Activated gamma-delta T cell (primary cell): Measurements from ENCODE around the gene APOA4.
A peak's percentile ranks its signal among the peaks of the same experiment; 100 is the strongest.

Experiments used
- DNase-seq: peaks from one replicate; lab custom pipeline; 2025; lab: John Stamatoyannopoulos, UW

Gene APOA4

GRCh38 chr11:116775975-116776374 lies 47.1 kb downstream of the APOA4 start:
- DNase-seq: no peak

DNA sequence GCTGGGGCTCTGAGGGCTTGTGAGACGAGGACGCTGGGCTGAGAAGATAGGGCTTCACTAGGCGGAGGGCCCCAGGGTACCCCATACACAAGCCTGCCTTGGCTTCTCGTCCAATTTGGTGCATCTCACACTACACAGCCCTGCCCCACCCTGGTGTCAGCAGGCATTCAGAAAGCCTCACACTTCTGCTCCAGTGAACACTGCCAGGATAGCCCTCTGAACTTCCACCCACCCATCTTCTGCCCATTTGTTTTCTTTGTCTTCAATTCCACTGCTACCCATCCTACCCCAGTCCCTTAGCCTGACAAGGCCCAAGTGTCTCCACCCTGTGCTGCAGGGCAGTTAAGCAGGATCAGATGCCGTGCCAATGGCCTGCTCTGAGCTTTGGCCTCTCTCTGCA lies 48.4 kb downstream of the APOA4 start:
- no peak for DNase-seq

- no peak for DNase-seq
These were observed 49.7 kb downstream of the APOA4 start for GRCh38 chr11:116773203-116774097.

GRCh38 chr11:116772443-116773202 lies 50.5 kb downstream of the APOA4 start, which contains the start of gene BUD13:
Gene BUD13, minus strand, starts transcription at chr11:116772987. Its CDS starts 23 bp downstream, at chr11:116772964.
- DNase-seq: peak; percentile 92

GRCh38 chr11:116771935-116772334 lies 51.2 kb downstream of the APOA4 start:
- DNase-seq: no peak
